GM12878 (cell line): ENCODE results near the gene CACNG3. TPM values are rescaled to one million over a fixed set of nuclear protein-coding genes. Genes with fewer than 3 reads are reported as not detected.

Source experiments
- ATAC-seq: fragments of 200-7000 bp; cut with Tn5 transposase; 3 replicates; pipeline ENCODE4 v1.9.1; 2020; ENCODE audit warnings: mild to moderate bottlenecking, moderate library complexity
- BruUV-seq: library from RNA; stranded (reverse); fragments of 400-500 nt; replicated peaks from 2 replicates; lab custom pipeline; 2021; lab: Mats Ljungman, UMichigan
- CTCF ChIA-PET: fragments of 300-600 bp; sonication (Branson Sonifier 250); formaldehyde crosslinking; extraction: SDS; loops from one replicate; lab custom pipeline; 2021; ENCODE audit warnings: inconsistent platforms; lab: Yijun Ruan, JAX
- POLR2A ChIA-PET: fragments of 350-600 bp; formaldehyde crosslinking; extraction: SDS; loops from one replicate; lab custom pipeline; 2021; ENCODE audit warnings: inconsistent platforms; lab: Charles Lee
- RAD21 ChIA-PET: fragments of 300-600 bp; sonication (Branson Sonifier 250); formaldehyde crosslinking; loops from one replicate; lab custom pipeline; 2023; ENCODE audit warnings: antibody characterized with exemption; ENCODE audit not compliant: unreplicated experiment; lab: Charles Lee
- SMC1A ChIA-PET: fragments of 300-600 bp; sonication (Branson Sonifier 250); formaldehyde crosslinking; loops from one replicate; lab custom pipeline; 2023; ENCODE audit not compliant: unreplicated experiment, uncharacterized antibody; lab: Charles Lee
- DNase-seq: peaks from one replicate; pipeline ENCODE4 v3.0.0-alpha.2; 2011; ENCODE audit warnings: low read depth, low spot score
- FAIRE-seq: peaks from 3 replicates; lab custom pipeline; 2011; peaks lifted over from hg19 to GRCh38; lab: Jason Lieb, UNC
- H2AFZ ChIP-seq: 2 replicates; pipeline ENCODE4 v1.6.0; 2011; ENCODE audit warnings: low read depth, low read length, control low read depth; ENCODE audit not compliant: control insufficient read depth
- H3K27ac ChIP-seq: 2 replicates; pipeline ENCODE4 v1.5.1; 2011; ENCODE audit warnings: control low read depth; ENCODE audit not compliant: control insufficient read depth, insufficient read depth
- H3K27me3 ChIP-seq, 2 experiments: replicated peaks in 1 of 2; 2 replicates each; pipeline versions ENCODE4 v1.6.0 to v1.6.1; 2011; ENCODE audit warnings: low read length in 1 of 2; ENCODE audit not compliant: control insufficient read depth in 2 of 2, insufficient read depth in 2 of 2
- H3K36me3 ChIP-seq, 2 experiments: 2 replicates each; pipeline ENCODE4 v1.5.1; 2011; ENCODE audit warnings: low read length in 1 of 2; ENCODE audit not compliant: control insufficient read depth in 2 of 2, insufficient read depth in 2 of 2
- H3K4me1 ChIP-seq: 2 replicates; pipeline ENCODE4 v1.6.1; 2011; ENCODE audit warnings: mild to moderate bottlenecking, low read length, moderate library complexity, mixed read lengths; ENCODE audit not compliant: control insufficient read depth, insufficient read depth
- H3K4me2 ChIP-seq: 2 replicates; pipeline ENCODE4 v1.6.0; 2011; ENCODE audit warnings: control low read depth; ENCODE audit not compliant: control insufficient read depth, insufficient read depth
- H3K4me3 ChIP-seq: fragments of 200-600 bp; sonication (generic); 2 replicates; pipeline ENCODE4 v1.5.1; 2016
- H3K79me2 ChIP-seq: 2 replicates; pipeline ENCODE4 v1.6.0; 2011; ENCODE audit warnings: low read length; ENCODE audit not compliant: control insufficient read depth, insufficient read depth
- H3K9ac ChIP-seq: 2 replicates; pipeline ENCODE4 v1.8.0; 2011; ENCODE audit warnings: low read length, control low read depth, mixed read lengths; ENCODE audit not compliant: control insufficient read depth, insufficient read depth
- H3K9me3 ChIP-seq: replicated peaks from 3 replicates; pipeline ENCODE4 v1.5.1; 2011; ENCODE audit warnings: mild to moderate bottlenecking, low read length; ENCODE audit not compliant: control insufficient read depth, insufficient read depth
- H4K20me1 ChIP-seq: 2 replicates; pipeline ENCODE4 v1.6.0; 2011; ENCODE audit not compliant: control insufficient read depth, insufficient read depth
- CEBPB ChIP-seq, 2 experiments: fragments of 150-350 bp in 1 of 2; IDR thresholded peaks; 2 replicates each; pipeline ENCODE4 v1.6.1; 2012 to 2014; ENCODE audit warnings: low read depth in 2 of 2, low read length in 2 of 2, borderline replicate concordance in 1 of 2, inconsistent platforms in 1 of 2
- IRF4 ChIP-seq: IDR thresholded peaks from 2 replicates; pipeline ENCODE4 v1.6.1; 2011; ENCODE audit warnings: low read depth, low read length
- MYC ChIP-seq: IDR thresholded peaks from 2 replicates; pipeline ENCODE4 v1.6.1; 2011; ENCODE audit warnings: mild to moderate bottlenecking, low read length, moderate library complexity, inconsistent platforms; ENCODE audit not compliant: insufficient read depth, insufficient replicate concordance, insufficient read length, severe bottlenecking
- PAX8 ChIP-seq: fragments of 450-650 bp; IDR thresholded peaks from 2 replicates; pipeline ENCODE4 v1.6.1; 2017; ENCODE audit warnings: mild to moderate bottlenecking, moderate library complexity
- SMC3 ChIP-seq: IDR thresholded peaks from 2 replicates; pipeline ENCODE4 v1.6.1; 2011; ENCODE audit warnings: low read length, improper control_type of control experiment, borderline replicate concordance
- SP1 ChIP-seq: IDR thresholded peaks from one replicate; pipeline ENCODE4 v1.6.1; 2011; ENCODE audit warnings: low read depth, low read length
- ZNF207 ChIP-seq: fragments of 450-650 bp; IDR thresholded peaks from 2 replicates; pipeline ENCODE4 v1.6.1; 2014; ENCODE audit warnings: antibody characterized with exemption, mild to moderate bottlenecking, borderline replicate concordance
- WGBS: methylation state at CpG from one replicate; pipeline ENCODE4 v1.1.6; 2016; ENCODE audit warnings: low lambda C conversion rate; ENCODE audit not compliant: insufficient replicate concordance, insufficient coverage; ENCODE audit errors: missing lambda C conversion rate; 5-methylcytosine and 5-hydroxymethylcytosine counted together
- in situ Hi-C: fragments of 300-500 bp; cut with MboI; formaldehyde crosslinking; loops from 9 replicates; pipeline ENCODE4 v1.14.3; 2018; ENCODE audit warnings: mixed read lengths
- intact Hi-C: fragments of 100-400 bp; cut with micrococcal nuclease; formaldehyde crosslinking; loops from one replicate; pipeline ENCODE4 v1.14.2; 2022; ENCODE audit not compliant: unreplicated experiment
- polyA plus RNA-seq, 11 experiments: library from polyadenylated mRNA; depleted of rRNA in 4 of 11; unstranded in 6 of 11; stranded (reverse) in 5 of 11; fragments of >200 nt; fragmentation: Nextera tagmentation in 4 of 11; fragmentation: Illumina TruSeq in 1 of 11; extraction: Ambion mirVana in 4 of 11; extraction: Trizol in 1 of 11; gene quantifications; 1 replicate in 1 of 11; 2 replicates in 10 of 11; pipeline versions ENCODE4 v1.2.1 to v1.2.3, GENCODE V29; 2011 to 2016; ENCODE audit warnings: inconsistent platforms in 2 of 11, missing spikeins in 2 of 11, low read depth in 1 of 11
- total RNA-seq, 4 experiments: library from RNA; depleted of rRNA in 3 of 4; stranded (reverse); fragments of >200 nt in 3 of 4; fragmentation: Illumina TruSeq in 1 of 4; extraction: Trizol in 1 of 4; gene quantifications; 2 replicates each; pipeline versions ENCODE4 v1.2.1 to v1.2.3, GENCODE V29; 2013 to 2021
- TF ChIP-seq, protein P1 (sequence below): IDR thresholded peaks from 2 replicates; pipeline ENCODE4 v1.6.1; 2011; ENCODE audit warnings: borderline replicate concordance, low read depth, mild to moderate bottlenecking, moderate library complexity, mixed read lengths, low read length; ENCODE audit not compliant: insufficient read depth; ENCODE audit errors: extremely low read length
- TF ChIP-seq, protein P2 (sequence below): IDR thresholded peaks from 2 replicates; pipeline ENCODE4 v1.6.1; 2011; ENCODE audit warnings: low read depth, mild to moderate bottlenecking, low read length, moderate library complexity, borderline replicate concordance; ENCODE audit errors: extremely low read depth
- TF ChIP-seq, protein P3 (sequence below): fragments of 450-650 bp; IDR thresholded peaks from 2 replicates; pipeline ENCODE4 v1.6.1; 2017; ENCODE audit warnings: low read depth, mild to moderate bottlenecking, moderate library complexity

CACNG3 gene
- total and polyA plus RNA-seq, 10 of the 15 experiments (the other 5 are each of a cell fraction or from before 2014, with no cell fraction given) = 0.04 TPM; not detected in 9

- Histone ChIP-seq H3K79me2 (no peaks in the 10 kb centered on the region), H3K9me3 (no peaks in the 10 kb centered on the region), H3K27ac (no peak overlapping the region), H3K4me2 (no peak overlapping the region), H4K20me1 (no peaks in the 10 kb centered on the region), H3K4me3 (no peak overlapping the region), H2AFZ (no peak overlapping the region), H3K27me3 (no peaks in the 10 kb centered on the region), H3K4me1 (no peaks in the 10 kb centered on the region), H3K36me3 (no peaks in the 10 kb centered on the region), H3K9ac (no peak overlapping the region)
- ChIA-PET RAD21 (no interaction called here), SMC1A (no interaction called here), CTCF (no interaction called here), POLR2A (no interaction called here)
- intact Hi-C loops = no loop called here
- no peak for ATAC-seq
- in situ Hi-C loops = no loop called here
- DNase-seq = no peak
- 42% methylated on average over 8 of the region's 8 CpGs for WGBS
- FAIRE-seq = no peak
- no TSS peak for BruUV-seq
- TF ChIP-seq SP1 = no peak
Observed at GRCh38 chr16:24349320-24349719, 93.2 kb downstream of the CACNG3 start.

DNA sequence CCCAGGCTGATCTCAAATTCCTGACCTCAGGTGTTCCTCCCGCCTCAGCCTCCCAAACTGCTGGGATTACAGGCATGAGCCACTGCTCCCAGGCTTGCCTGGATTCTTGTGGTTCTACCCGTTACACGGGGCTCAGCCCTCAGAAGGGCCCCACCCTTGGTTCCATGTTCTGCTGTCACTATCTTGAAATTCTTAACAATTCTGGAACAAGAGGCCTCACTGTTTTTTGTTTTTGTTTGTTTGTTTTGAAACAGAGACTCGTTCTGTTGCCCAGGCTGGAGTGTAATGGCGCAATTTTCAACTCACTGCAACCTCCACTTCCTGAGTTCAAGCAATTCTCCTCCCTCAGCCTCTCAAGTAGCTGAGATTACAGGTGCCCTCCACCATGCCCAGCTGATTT lies 96.6 kb downstream of the CACNG3 start:
- H3K9ac ChIP-seq = no peak overlapping the region
- in situ Hi-C loops = no loop called here
- intact Hi-C loops = no loop called here
- TF ChIP-seq ZNF207 (no peak), IRF4 (no peak), PAX8 (no peak), CEBPB (IDR thresholded peaks at IDR 0.05; ENCODE audit: borderline replicate concordance in 1 of 2, low read depth in 2 of 2, low read length in 2 of 2) (no peak), MYC (no peak), SMC3 (no peak)
- TF ChIP-seq, protein P1, sequence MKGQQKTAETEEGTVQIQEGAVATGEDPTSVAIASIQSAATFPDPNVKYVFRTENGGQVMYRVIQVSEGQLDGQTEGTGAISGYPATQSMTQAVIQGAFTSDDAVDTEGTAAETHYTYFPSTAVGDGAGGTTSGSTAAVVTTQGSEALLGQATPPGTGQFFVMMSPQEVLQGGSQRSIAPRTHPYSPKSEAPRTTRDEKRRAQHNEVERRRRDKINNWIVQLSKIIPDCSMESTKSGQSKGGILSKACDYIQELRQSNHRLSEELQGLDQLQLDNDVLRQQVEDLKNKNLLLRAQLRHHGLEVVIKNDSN = no peak
- TF ChIP-seq, protein P2, sequence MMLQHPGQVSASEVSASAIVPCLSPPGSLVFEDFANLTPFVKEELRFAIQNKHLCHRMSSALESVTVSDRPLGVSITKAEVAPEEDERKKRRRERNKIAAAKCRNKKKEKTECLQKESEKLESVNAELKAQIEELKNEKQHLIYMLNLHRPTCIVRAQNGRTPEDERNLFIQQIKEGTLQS = no peak
- TF ChIP-seq, protein P3, sequence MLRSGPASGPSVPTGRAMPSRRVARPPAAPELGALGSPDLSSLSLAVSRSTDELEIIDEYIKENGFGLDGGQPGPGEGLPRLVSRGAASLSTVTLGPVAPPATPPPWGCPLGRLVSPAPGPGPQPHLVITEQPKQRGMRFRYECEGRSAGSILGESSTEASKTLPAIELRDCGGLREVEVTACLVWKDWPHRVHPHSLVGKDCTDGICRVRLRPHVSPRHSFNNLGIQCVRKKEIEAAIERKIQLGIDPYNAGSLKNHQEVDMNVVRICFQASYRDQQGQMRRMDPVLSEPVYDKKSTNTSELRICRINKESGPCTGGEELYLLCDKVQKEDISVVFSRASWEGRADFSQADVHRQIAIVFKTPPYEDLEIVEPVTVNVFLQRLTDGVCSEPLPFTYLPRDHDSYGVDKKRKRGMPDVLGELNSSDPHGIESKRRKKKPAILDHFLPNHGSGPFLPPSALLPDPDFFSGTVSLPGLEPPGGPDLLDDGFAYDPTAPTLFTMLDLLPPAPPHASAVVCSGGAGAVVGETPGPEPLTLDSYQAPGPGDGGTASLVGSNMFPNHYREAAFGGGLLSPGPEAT = no peak
- ChIA-PET RAD21 (no interaction called here), POLR2A (no interaction called here), CTCF (no interaction called here), SMC1A (no interaction called here)
- H3K4me2 ChIP-seq = no peak overlapping the region
- no peak overlapping the region for H3K4me3 ChIP-seq
- H3K9me3 ChIP-seq = no peaks in the 10 kb centered on the region
- no peaks in the 10 kb centered on the region for H3K4me1 ChIP-seq
- DNase-seq = no peak
- H3K79me2 ChIP-seq = no peaks in the 10 kb centered on the region
- no peaks in the 10 kb centered on the region for H4K20me1 ChIP-seq
- BruUV-seq = no TSS peak
- no peaks in the 10 kb centered on the region for H3K27me3 ChIP-seq
- H3K27ac ChIP-seq = no peak overlapping the region
- 42% methylated on average over 5 of the region's 5 CpGs for WGBS
- H2AFZ ChIP-seq = no peak overlapping the region
- FAIRE-seq = no peak
- ATAC-seq = no peak
- no peaks in the 10 kb centered on the region for H3K36me3 ChIP-seq
